Osteocyte (in vitro differentiated cells): Measurements from ENCODE around the gene CKS1B. TPM values are rescaled to one million over a fixed set of nuclear protein-coding genes. Genes with fewer than 3 reads are reported as not detected.

Source experiments
- DNase-seq: peaks from one replicate; pipeline ENCODE4 v3.0.0; 2021; ENCODE audit warnings: mixed read lengths; ENCODE audit not compliant: unreplicated experiment; ENCODE audit errors: extremely low spot score
- H3K27ac Mint-ChIP-seq: one replicate; pipeline ENCODE4 v1.8.0; 2021; ENCODE audit warnings: mild to moderate bottlenecking, mixed read lengths; ENCODE audit not compliant: unreplicated experiment
- H3K27me3 Mint-ChIP-seq: one replicate; pipeline ENCODE4 v1.8.0; 2021; ENCODE audit warnings: mixed read lengths; ENCODE audit not compliant: unreplicated experiment
- H3K36me3 Mint-ChIP-seq: one replicate; pipeline ENCODE4 v1.8.0; 2021; ENCODE audit warnings: mixed read lengths; ENCODE audit not compliant: unreplicated experiment
- H3K4me1 Mint-ChIP-seq: one replicate; pipeline ENCODE4 v1.8.0; 2021; ENCODE audit warnings: mixed read lengths; ENCODE audit not compliant: unreplicated experiment
- H3K4me3 Mint-ChIP-seq: one replicate; pipeline ENCODE4 v1.8.0; 2021; ENCODE audit warnings: mild to moderate bottlenecking, moderate library complexity, mixed read lengths; ENCODE audit not compliant: unreplicated experiment
- H3K9me3 Mint-ChIP-seq: one replicate; pipeline ENCODE4 v1.8.0; 2021; ENCODE audit warnings: mixed read lengths; ENCODE audit not compliant: unreplicated experiment
- microRNA-seq: library from miRNA; unstranded; fragments of <30 nt; microRNA quantifications from one replicate; pipeline ENCODE4 v1.1.0, GENCODE V29; 2020; ENCODE audit not compliant: unreplicated experiment
- total RNA-seq: library from RNA; stranded (reverse); gene quantifications from 2 replicates; pipeline ENCODE4 v1.2.1, GENCODE V29; 2021
- TF ChIP-seq, protein P1 (sequence below): fragments of 200-600 bp; sonication (generic); IDR thresholded peaks from 2 replicates; pipeline ENCODE4 v1.5.0; 2021; ENCODE audit warnings: antibody characterized with exemption, mild to moderate bottlenecking, moderate library complexity

The CKS1B gene
- total RNA-seq, 1 donor from 2014 or later: 38.5 TPM

DNA sequence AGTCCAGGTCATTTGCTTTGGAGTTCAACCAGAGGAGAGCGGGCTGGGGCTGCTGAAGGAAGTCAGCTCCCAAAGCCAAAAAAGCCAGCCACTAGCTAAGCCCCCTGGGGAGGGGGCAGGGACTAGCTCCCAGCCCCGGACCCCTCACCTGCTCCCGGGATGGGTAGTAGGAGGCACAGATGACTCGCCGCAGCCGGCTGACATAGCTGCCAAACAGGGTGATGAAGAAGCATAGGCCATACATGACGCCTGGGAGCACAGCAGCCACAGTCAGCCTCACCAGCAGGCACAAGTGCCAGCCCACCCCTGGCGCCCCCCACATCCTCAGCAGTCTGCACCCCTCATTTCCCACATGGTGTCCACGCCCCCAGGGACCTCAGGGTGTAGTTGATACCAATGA is 51.7 kb downstream of the CKS1B start:
- H3K9me3 Mint-ChIP-seq: no peaks in the 10 kb centered on the region
- DNase-seq: no peak
- TF ChIP-seq, protein P1, sequence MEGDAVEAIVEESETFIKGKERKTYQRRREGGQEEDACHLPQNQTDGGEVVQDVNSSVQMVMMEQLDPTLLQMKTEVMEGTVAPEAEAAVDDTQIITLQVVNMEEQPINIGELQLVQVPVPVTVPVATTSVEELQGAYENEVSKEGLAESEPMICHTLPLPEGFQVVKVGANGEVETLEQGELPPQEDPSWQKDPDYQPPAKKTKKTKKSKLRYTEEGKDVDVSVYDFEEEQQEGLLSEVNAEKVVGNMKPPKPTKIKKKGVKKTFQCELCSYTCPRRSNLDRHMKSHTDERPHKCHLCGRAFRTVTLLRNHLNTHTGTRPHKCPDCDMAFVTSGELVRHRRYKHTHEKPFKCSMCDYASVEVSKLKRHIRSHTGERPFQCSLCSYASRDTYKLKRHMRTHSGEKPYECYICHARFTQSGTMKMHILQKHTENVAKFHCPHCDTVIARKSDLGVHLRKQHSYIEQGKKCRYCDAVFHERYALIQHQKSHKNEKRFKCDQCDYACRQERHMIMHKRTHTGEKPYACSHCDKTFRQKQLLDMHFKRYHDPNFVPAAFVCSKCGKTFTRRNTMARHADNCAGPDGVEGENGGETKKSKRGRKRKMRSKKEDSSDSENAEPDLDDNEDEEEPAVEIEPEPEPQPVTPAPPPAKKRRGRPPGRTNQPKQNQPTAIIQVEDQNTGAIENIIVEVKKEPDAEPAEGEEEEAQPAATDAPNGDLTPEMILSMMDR: no peak

DNA sequence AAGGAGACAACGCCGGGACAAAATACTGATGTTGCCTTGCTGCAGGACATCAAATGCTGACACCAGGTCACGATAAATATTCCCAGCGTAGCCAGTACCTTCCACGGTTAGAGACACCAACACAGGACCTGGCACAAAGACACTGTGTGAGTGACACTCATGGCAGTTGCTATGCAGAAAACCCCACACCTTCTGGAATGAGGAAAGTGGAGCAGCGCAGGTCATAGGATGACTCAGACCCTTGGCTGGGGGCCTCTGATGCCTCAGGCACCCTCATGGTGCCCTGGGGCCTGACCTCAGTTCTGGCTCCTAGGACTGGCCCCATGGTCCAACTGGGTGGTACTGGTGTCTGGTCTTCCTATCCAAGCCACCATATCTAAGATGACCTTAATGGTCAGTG is 52.1 kb downstream of the CKS1B start:
- H3K9me3 Mint-ChIP-seq: no peaks in the 10 kb centered on the region
- DNase-seq: no peak
- H3K4me1 Mint-ChIP-seq: peaks cover 8% of the 10 kb centered on the region
- TF ChIP-seq, protein P1: no peak
- H3K4me3 Mint-ChIP-seq: no peak overlapping the region
- no peak overlapping the region for H3K27ac Mint-ChIP-seq
- no peaks in the 10 kb centered on the region for H3K36me3 Mint-ChIP-seq
- no peaks in the 10 kb centered on the region for H3K27me3 Mint-ChIP-seq

More for the DNA sequence above, 51.7 kb downstream of the CKS1B start:
- Mint-ChIP-seq H3K4me3 (no peak overlapping the region), H3K27ac (no peak overlapping the region), H3K4me1 (peaks cover 10% of the 10 kb centered on the region), H3K36me3 (no peaks in the 10 kb centered on the region), H3K27me3 (no peaks in the 10 kb centered on the region)

Small RNA genes lying within 50 kb of the gene (microRNA-seq; reads per million reads assigned to microRNA genes)
- not detected for gene MIR4258

Other genes starting within 250 kb of the CKS1B start
- 0.16 and 0.29 TPM in 2 replicates for gene KCNN3, start 104.4 kb upstream of the CKS1B start, total RNA-seq
- 29.5 and 34.5 TPM in 2 replicates for gene PMVK, start 38.0 kb upstream of the CKS1B start, total RNA-seq
- 90.1 and 92.6 TPM in 2 replicates for gene PBXIP1, start 18.6 kb upstream of the CKS1B start, total RNA-seq
- gene PYGO2, start 12.9 kb upstream of the CKS1B start, total RNA-seq: 29.2 and 30.4 TPM in 2 replicates
- 219 and 239 TPM in 2 replicates for gene SHC1, start 3.9 kb upstream of the CKS1B start, total RNA-seq
- 30.2 and 31.2 TPM in 2 replicates for gene FLAD1, start 8.7 kb downstream of the CKS1B start, total RNA-seq
- not detected in 2 replicates for gene LENEP, start 18.9 kb downstream of the CKS1B start, total RNA-seq
- gene ZBTB7B, start 28.1 kb downstream of the CKS1B start, total RNA-seq: 34.4 and 37.8 TPM in 2 replicates
- 0.75 and 1.0 TPM in 2 replicates for gene DCST2, start 59.1 kb downstream of the CKS1B start, total RNA-seq
- not detected in 2 replicates for gene DCST1, start 59.1 kb downstream of the CKS1B start, total RNA-seq
- 88.4 and 89.4 TPM in 2 replicates for gene ADAM15, start 76.6 kb downstream of the CKS1B start, total RNA-seq
- gene EFNA4, start 89.1 kb downstream of the CKS1B start, total RNA-seq: 10.1 and 12.4 TPM in 2 replicates
- 2.1 and 2.9 TPM in 2 replicates for gene EFNA3, start 104.2 kb downstream of the CKS1B start, total RNA-seq
- gene EFNA1, start 153.2 kb downstream of the CKS1B start, total RNA-seq: 29.3 and 31.3 TPM in 2 replicates
- gene SLC50A1, start 161.2 kb downstream of the CKS1B start, total RNA-seq: 26.5 and 26.6 TPM in 2 replicates
- gene DPM3, start 165.8 kb downstream of the CKS1B start, total RNA-seq: 61.3 and 64.4 TPM in 2 replicates
- gene KRTCAP2, start 198.6 kb downstream of the CKS1B start, total RNA-seq: 190 and 201 TPM in 2 replicates
- gene TRIM46, start 199.2 kb downstream of the CKS1B start, total RNA-seq: 6.1 and 7.7 TPM in 2 replicates
- gene THBS3, start 233.2 kb downstream of the CKS1B start, total RNA-seq: 55.4 and 57.2 TPM in 2 replicates
- 31.9 and 33.2 TPM in 2 replicates for gene MTX1, start 234.0 kb downstream of the CKS1B start, total RNA-seq